ENCODE results near the gene NKAIN1.

GRCh38 chr1:31151402-31151801 lies 88.3 kb downstream of the NKAIN1 start:
- TF ChIP-seq CTCF (IDR thresholded peaks at IDR 0.05) = no peak
- no peak for TF ChIP-seq POLR2A (IDR thresholded peaks at IDR 0.05)

Data from testis (tissue), 2 donors.